Activated CD4-positive, alpha-beta memory T cell treated with anti-CD3 and anti-CD28 coated beads for 36 hours (primary cell): Measurements from ENCODE around the gene DDX55. TPM values are rescaled to one million over a fixed set of nuclear protein-coding genes. Genes with fewer than 3 reads are reported as not detected.
"Not testable (repeated sequence)": the region's sequence is repeated elsewhere in the genome, so short reads cannot be mapped to it uniquely, and the experiment has no call there.

ENCODE experiments used
- CTCF ChIA-PET: fragments of 350-600 bp; sonication (Branson Sonifier 250); formaldehyde crosslinking; loops from one replicate; lab custom pipeline; 2021; ENCODE audit warnings: antibody characterized with exemption, inconsistent platforms; lab: Charles Lee
- POLR2A ChIA-PET: fragments of 350-600 bp; sonication (Branson Sonifier 250); formaldehyde crosslinking; loops from one replicate; lab custom pipeline; 2021; ENCODE audit warnings: antibody characterized with exemption; lab: Charles Lee
- DNase-seq: peaks from one replicate; pipeline ENCODE4 v3.0.0-alpha.2; 2020
- H3K27ac Mint-ChIP-seq: one replicate; pipeline ENCODE4 v1.8.0; 2021; ENCODE audit warnings: mixed read lengths
- H3K27me3 Mint-ChIP-seq: one replicate; pipeline ENCODE4 v1.8.0; 2021; ENCODE audit warnings: mixed read lengths
- H3K36me3 Mint-ChIP-seq: one replicate; pipeline ENCODE4 v1.8.0; 2021; ENCODE audit warnings: mixed read lengths
- H3K4me1 Mint-ChIP-seq: one replicate; pipeline ENCODE4 v1.8.0; 2021; ENCODE audit warnings: low read depth, mixed read lengths
- H3K4me3 Mint-ChIP-seq: one replicate; pipeline ENCODE4 v1.8.0; 2021; ENCODE audit warnings: mild to moderate bottlenecking, mixed read lengths
- H3K9me3 Mint-ChIP-seq: one replicate; pipeline ENCODE4 v1.8.0; 2021; ENCODE audit warnings: mixed read lengths
- intact Hi-C: fragments of 100-400 bp; cut with micrococcal nuclease; formaldehyde crosslinking; loops from one replicate; pipeline ENCODE4 v1.15.1; 2023
- total RNA-seq, 2 experiments: library from RNA; stranded (reverse); gene quantifications; one replicate each; pipeline ENCODE4 v1.2.3, GENCODE V29; 2021

Gene DDX55
- 10 to 100 TPM; 44.0 to 45.1 TPM for total RNA-seq

- Mint-ChIP-seq H3K9me3 (no peaks in the 10 kb centered on the region), H3K27me3 (no peaks in the 10 kb centered on the region), H3K27ac (peak within 1 kb of the TSS; percentile 90), H3K36me3 (peaks cover 29% of the 10 kb centered on the region), H3K4me3 (peak within 1 kb of the TSS; percentile 84), H3K4me1 (peaks cover 30% of the 10 kb centered on the region)
- intact Hi-C loops: loop anchor here (1.0 kb wide), 4 partner anchors 18 to 628 kb away; partner anchors contain the start of genes ATP6V0A2, EIF2B1, GTF2H3 and TMED2
- peak; percentile 90 for DNase-seq
- POLR2A ChIA-PET: interaction anchor here (0.6 to 1.8 kb wide), 9 partner anchors 12 to 236 kb away, joined by 3 to 6 read pairs (median 5); partner anchors contain the start of genes ATP6V0A2 and KMT5A
- CTCF ChIA-PET: interaction anchor here (0.7 to 1.3 kb wide), 6 partner anchors 12 to 364 kb away, joined by 3 to 4 read pairs (median 3); no protein-coding TSS in a partner anchor
Measured at GRCh38 chr12:123601602-123602489, at the start of gene DDX55. TSS of gene DDX55 (plus strand) at chr12:123602099. CDS start at chr12:123602149, 50 bp downstream.

GRCh38 chr12:123554136-123554535 lies 47.8 kb upstream of the DDX55 start:
- H3K4me1 Mint-ChIP-seq, DNase-seq, POLR2A ChIA-PET, H3K36me3 Mint-ChIP-seq, H3K4me3 Mint-ChIP-seq, H3K9me3 Mint-ChIP-seq, intact Hi-C loops, H3K27ac Mint-ChIP-seq, H3K27me3 Mint-ChIP-seq, CTCF ChIA-PET: not testable (repeated sequence)

GRCh38 chr12:123554843-123555242 lies 47.1 kb upstream of the DDX55 start:
- H3K27ac Mint-ChIP-seq, CTCF ChIA-PET, H3K4me3 Mint-ChIP-seq, POLR2A ChIA-PET, H3K36me3 Mint-ChIP-seq, H3K4me1 Mint-ChIP-seq, H3K9me3 Mint-ChIP-seq, intact Hi-C loops, H3K27me3 Mint-ChIP-seq, DNase-seq: not testable (repeated sequence)

GRCh38 chr12:123558487-123558886 lies 43.4 kb upstream of the DDX55 start:
- DNase-seq, H3K9me3 Mint-ChIP-seq, H3K4me3 Mint-ChIP-seq, H3K36me3 Mint-ChIP-seq, POLR2A ChIA-PET, H3K27me3 Mint-ChIP-seq, intact Hi-C loops, H3K27ac Mint-ChIP-seq, CTCF ChIA-PET, H3K4me1 Mint-ChIP-seq: not testable (repeated sequence)

- Mint-ChIP-seq H3K27me3 (peaks cover 1% of the 10 kb centered on the region), H3K27ac (no peak overlapping the region), H3K4me3 (no peak overlapping the region), H3K9me3 (no peaks in the 10 kb centered on the region), H3K36me3 (no peaks in the 10 kb centered on the region), H3K4me1 (no peaks in the 10 kb centered on the region)
- ChIA-PET CTCF (no interaction called here), POLR2A (interaction anchor here (0.6 kb wide), 1 partner anchor 297 kb away, joined by 3 read pairs; no protein-coding TSS in a partner anchor)
- intact Hi-C loops: no loop called here
- DNase-seq: no peak
Measured at GRCh38 chr12:123559468-123559867, 42.4 kb upstream of the DDX55 start.

GRCh38 chr12:123571343-123571813 lies 30.5 kb upstream of the DDX55 start:
- no peaks in the 10 kb centered on the region for H3K9me3 Mint-ChIP-seq
- CTCF ChIA-PET: interaction anchor here (1.1 kb wide), 1 partner anchor 11 kb away, joined by 3 read pairs; no protein-coding TSS in a partner anchor

GRCh38 chr12:123572391-123572790 lies 29.5 kb upstream of the DDX55 start:
- Mint-ChIP-seq H3K27ac (no peak overlapping the region), H3K27me3 (no peaks in the 10 kb centered on the region), H3K9me3 (no peaks in the 10 kb centered on the region), H3K36me3 (no peaks in the 10 kb centered on the region), H3K4me3 (no peak overlapping the region), H3K4me1 (peaks cover 8% of the 10 kb centered on the region)
- intact Hi-C loops: no loop called here
- no peak for DNase-seq
- ChIA-PET CTCF (no interaction called here), POLR2A (no interaction called here)

More at GRCh38 chr12:123571343-123571813, 30.5 kb upstream of the DDX55 start:
- DNase-seq: no peak
- Mint-ChIP-seq H3K36me3 (no peaks in the 10 kb centered on the region), H3K4me1 (peaks cover 8% of the 10 kb centered on the region), H3K27ac (no peak overlapping the region), H3K27me3 (no peaks in the 10 kb centered on the region), H3K4me3 (no peak overlapping the region)
- POLR2A ChIA-PET: no interaction called here
- intact Hi-C loops: no loop called here

GRCh38 chr12:123573870-123574269 lies 28.0 kb upstream of the DDX55 start:
- ChIA-PET POLR2A (no interaction called here), CTCF (no interaction called here)
- Mint-ChIP-seq H3K4me1 (peaks cover 8% of the 10 kb centered on the region), H3K4me3 (no peak overlapping the region), H3K36me3 (no peaks in the 10 kb centered on the region), H3K9me3 (no peaks in the 10 kb centered on the region), H3K27ac (no peak overlapping the region), H3K27me3 (no peaks in the 10 kb centered on the region)
- intact Hi-C loops: no loop called here
- DNase-seq: no peak

- Mint-ChIP-seq H3K4me1 (peaks cover 3% of the 10 kb centered on the region), H3K27ac (no peak overlapping the region), H3K9me3 (no peaks in the 10 kb centered on the region), H3K4me3 (no peak overlapping the region), H3K36me3 (no peaks in the 10 kb centered on the region), H3K27me3 (no peaks in the 10 kb centered on the region)
- ChIA-PET CTCF (no interaction called here), POLR2A (no interaction called here)
- intact Hi-C loops: no loop called here
- no peak for DNase-seq
Measured at GRCh38 chr12:123576611-123577010, 25.3 kb upstream of the DDX55 start.

- no peak overlapping the region for H3K27ac Mint-ChIP-seq
- intact Hi-C loops: no loop called here
- ChIA-PET POLR2A (no interaction called here), CTCF (no interaction called here)
- H3K36me3 Mint-ChIP-seq: no peaks in the 10 kb centered on the region
- H3K9me3 Mint-ChIP-seq: no peaks in the 10 kb centered on the region
- H3K27me3 Mint-ChIP-seq: no peaks in the 10 kb centered on the region
- H3K4me3 Mint-ChIP-seq: no peak overlapping the region
- peaks cover 13% of the 10 kb centered on the region for H3K4me1 Mint-ChIP-seq
- no peak for DNase-seq
Measured at GRCh38 chr12:123578243-123578642, 23.7 kb upstream of the DDX55 start.

- H3K27ac Mint-ChIP-seq, CTCF ChIA-PET, POLR2A ChIA-PET, H3K9me3 Mint-ChIP-seq, H3K36me3 Mint-ChIP-seq, DNase-seq, H3K4me3 Mint-ChIP-seq, H3K27me3 Mint-ChIP-seq, intact Hi-C loops: not testable (repeated sequence)
- peaks cover 13% of the 10 kb centered on the region for H3K4me1 Mint-ChIP-seq
Measured at GRCh38 chr12:123578829-123579228, 23.1 kb upstream of the DDX55 start.

- POLR2A ChIA-PET: no interaction called here
- intact Hi-C loops: loop anchor here (5.0 kb wide), 1 partner anchor 103 kb away; no protein-coding TSS in a partner anchor
- Mint-ChIP-seq H3K9me3 (no peaks in the 10 kb centered on the region), H3K27me3 (no peaks in the 10 kb centered on the region), H3K4me3 (no peak overlapping the region), H3K27ac (no peak overlapping the region), H3K36me3 (no peaks in the 10 kb centered on the region), H3K4me1 (peaks cover 20% of the 10 kb centered on the region)
- CTCF ChIA-PET: interaction anchor here (1.5 kb wide), 1 partner anchor 48 kb away, joined by 6 read pairs; the partner anchor contains the start of gene RILPL1
- no peak for DNase-seq
Measured at GRCh38 chr12:123580772-123581171, 21.1 kb upstream of the DDX55 start.
